NCI-H2227 treated with DMSO at 0.1 percent for 48 hours (cell line): ENCODE measurements around the gene CC2D2B.
A peak's percentile ranks its signal among the peaks of the same experiment; 100 is the strongest.
"Not testable (repeated sequence)": the region's sequence is repeated elsewhere in the genome, so short reads cannot be mapped to it uniquely, and the experiment has no call there.

Experiments
- DNase-seq: peaks from one replicate; lab custom pipeline; 2025; lab: John Stamatoyannopoulos, UW

Gene CC2D2B

GRCh38 chr10:95905897-95906580 lies 1.7 kb upstream of the CC2D2B start:
- DNase-seq: not testable (repeated sequence)

DNA sequence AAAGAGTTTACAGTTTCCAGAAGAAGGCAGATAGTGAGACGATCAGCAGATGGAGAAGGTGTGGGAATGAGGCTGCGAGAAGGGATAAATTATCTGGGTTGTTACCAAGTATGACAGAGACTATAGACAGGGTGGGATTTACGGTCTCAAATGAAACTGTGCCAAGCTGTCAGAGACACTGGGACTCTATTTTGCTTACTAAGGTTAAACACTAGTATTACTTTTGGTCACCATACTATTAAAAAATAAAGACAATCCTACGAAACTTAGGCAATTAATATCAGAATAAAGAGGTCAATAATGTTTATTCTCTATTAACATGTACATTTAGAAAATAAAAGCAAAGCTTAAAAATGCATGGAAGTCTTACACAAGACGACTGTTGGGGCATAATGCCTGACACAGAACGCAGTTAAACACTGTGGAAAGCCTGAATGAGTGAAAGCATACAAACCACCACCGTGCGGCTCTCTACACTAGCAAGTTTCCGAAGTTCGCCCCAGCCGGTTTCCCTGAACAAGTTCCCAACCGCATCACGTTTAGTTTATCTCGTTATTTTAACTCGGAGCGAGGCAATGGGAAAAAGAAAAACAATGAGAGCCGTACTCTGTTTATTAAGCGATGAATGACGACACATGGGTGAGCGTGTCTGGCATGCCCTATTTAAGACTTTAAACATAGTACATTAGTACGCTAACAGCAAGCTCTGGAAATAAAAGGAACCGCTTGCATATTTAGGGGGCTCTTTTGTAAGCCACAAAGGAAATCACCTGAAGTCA lies 909 bp upstream of the CC2D2B start:
- peak; percentile 26 for DNase-seq

DNA sequence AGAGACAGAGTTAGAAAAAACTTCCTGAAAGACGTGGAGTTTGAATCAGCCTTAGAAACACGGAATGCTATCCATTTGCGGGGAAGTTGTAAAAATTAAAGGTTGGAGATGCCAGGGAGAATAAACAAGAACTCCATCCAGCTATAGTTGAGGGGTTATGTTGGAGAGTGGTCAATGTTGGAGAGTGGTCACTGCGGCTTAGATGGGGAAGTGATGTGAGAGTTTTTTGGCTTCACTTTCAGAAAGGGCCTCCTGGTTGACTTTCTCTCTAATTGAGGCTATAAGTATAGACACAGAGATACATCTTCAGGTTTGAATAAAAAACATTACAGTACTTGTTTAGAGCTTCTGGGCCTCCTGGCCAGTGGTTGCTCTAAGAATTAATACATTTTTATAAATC lies 675 bp downstream of the CC2D2B start:
- no peak for DNase-seq

GRCh38 chr10:95909561-95909960 lies 1.8 kb downstream of the CC2D2B start:
- no peak for DNase-seq

DNA sequence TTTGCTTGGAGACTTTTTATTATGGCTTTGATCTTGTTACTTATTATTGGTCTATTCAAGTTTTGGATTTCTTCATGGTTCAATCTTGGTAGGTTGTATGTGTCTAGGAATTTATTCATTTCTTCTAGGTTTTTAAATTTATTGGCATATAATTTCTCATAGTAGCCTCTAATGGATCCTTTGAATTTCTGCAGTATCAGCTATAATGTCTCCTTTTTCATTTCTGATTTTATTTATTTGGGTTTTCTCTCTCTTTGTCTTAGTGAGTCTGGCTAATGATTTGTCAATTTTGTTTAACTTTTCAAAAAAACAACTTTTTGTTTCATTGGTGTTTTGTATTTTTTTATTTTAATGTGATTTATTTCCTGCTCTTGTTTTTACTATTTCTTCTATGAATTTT lies 8.3 kb downstream of the CC2D2B start:
- DNase-seq: not testable (repeated sequence)

- DNase-seq: no peak
Measured at GRCh38 chr10:95920798-95921426, 13.1 kb downstream of the CC2D2B start.

DNA sequence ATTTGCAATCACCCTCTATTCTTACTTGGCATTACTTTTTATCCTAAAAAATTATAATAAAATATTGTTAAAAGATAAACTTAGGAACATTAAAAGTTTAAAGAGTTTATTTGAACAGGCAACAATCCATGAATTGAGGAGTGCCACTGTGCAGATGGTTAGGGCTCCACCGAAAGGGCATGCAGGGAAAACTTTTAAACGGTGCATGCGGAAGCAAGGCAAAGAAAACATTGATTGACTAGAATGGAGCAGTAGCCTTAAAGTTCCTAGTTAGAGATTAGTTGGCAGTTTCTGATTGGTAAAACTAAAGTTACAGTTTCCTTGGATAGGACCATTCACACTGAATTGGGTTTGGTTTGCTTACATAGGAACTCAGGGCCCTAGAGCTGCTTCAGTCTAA lies 17.3 kb downstream of the CC2D2B start:
- DNase-seq: no peak

GRCh38 chr10:95935429-95935828 lies 27.7 kb downstream of the CC2D2B start:
- no peak for DNase-seq

- DNase-seq: no peak
Measured at GRCh38 chr10:95941115-95941514, 33.3 kb downstream of the CC2D2B start.

DNA sequence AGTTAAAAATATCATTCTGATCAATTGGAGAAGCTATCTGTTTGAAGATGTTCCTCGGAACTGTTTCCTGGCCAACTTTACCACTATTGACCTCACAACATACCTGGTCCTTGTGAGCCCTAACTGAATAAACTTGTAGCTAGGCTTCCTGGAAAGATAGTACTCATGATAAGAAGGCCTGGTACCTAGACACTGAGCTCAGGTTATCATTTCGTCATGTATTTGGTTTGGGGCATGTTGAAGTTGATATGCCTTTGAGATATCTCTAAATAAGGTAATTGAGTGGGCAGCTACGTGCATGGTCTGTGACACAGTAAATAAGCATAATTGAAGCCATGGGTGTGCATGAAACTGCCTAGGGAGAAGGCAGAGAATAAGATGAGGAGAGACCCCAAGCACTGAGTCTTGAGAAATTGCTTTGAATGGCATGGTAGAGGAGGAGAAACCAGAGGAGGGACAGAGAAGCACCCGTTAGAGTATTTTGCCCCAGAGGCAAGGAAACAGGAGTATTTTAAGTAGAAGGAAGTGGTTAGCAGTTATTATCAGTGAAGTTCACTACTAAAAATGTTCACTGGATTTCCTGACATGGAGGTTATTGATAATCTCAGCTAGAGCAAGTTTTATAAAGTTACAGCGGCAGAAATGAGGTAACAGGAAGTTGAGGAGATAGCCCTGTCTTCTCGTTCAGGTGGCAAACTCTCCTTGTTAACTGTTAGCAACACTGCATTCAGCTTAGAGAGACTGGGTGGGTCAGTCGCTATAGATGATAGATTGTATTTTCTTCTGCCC lies 55.6 kb downstream of the CC2D2B start:
- no peak for DNase-seq

DNA sequence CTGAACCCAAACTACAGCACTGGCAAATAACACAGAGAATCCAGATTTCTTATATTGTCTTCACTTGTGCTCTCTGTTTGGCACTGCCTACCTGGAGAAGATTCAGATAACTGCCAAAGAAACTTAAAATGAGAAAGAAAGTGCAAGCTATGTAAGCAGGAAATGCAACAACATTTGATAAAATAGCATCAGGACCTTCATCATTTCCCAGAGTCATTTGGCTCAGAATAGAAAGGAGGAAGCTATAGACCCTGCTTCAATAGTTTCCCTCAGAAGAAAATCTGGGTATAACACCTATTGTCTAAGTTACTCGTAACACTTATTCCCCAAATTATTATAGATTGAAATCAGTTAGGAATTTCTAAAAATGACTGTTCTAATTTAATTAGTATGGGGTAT lies 56.2 kb downstream of the CC2D2B start:
- no peak for DNase-seq

DNA sequence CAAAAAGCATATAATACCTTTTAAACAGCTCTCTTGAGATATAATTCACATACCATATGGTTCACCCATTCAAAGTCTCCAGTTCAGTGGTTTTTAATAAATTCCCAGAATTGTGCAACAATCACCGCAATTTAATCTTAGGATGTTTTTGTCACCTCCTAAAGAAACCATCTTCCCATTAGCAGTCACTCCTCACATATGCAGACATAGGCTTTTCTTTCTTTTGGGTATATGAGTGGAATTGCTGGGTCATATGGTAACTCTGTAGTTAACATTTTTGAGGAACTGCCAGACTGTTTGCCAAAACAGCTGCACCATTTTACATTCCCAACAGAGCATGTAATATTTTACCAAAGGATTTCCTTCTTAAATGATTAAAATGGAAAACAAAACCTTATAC lies 57.0 kb downstream of the CC2D2B start:
- DNase-seq: no peak

DNA sequence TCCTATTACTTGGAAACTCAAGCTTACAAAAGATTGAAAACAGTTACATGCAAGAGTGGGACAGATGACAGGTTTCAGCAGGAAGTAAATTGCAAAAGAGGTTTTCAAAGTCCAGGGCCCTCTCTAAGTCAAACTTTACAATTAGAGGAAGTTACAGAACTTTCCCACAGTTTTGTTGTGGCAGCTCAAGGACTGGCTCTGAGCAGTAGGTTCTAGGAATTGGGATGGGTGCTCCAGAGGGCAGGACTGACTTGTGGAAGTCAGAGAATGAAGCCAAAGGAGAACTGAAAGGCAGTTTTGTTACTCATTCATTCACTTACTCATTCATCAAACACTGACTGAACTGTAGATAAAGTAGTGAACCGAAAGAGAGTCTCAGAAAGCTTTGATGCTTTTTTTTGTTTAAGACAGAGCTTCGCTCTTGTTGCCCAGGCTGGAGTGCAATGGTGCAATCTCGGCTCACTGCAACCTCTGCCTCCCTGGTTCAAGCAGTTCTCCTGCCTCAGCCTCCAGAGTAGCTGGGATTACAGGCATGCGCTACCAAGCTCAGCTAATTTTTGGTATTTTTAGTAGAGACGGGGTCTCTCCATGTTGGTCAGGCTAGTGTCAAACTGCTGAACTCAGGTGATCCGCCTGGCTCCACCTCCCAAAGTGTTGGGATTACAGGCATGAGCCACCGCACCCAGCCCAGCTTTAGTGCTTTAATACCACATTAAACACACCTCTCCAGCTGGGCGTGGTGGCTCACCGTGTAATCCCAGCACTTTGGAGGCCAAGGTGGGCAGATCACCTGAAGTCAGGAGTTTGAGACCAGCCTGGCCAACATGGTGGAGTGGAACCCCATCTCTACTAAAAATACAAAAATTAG lies 68.8 kb downstream of the CC2D2B start:
- DNase-seq: no peak

DNA sequence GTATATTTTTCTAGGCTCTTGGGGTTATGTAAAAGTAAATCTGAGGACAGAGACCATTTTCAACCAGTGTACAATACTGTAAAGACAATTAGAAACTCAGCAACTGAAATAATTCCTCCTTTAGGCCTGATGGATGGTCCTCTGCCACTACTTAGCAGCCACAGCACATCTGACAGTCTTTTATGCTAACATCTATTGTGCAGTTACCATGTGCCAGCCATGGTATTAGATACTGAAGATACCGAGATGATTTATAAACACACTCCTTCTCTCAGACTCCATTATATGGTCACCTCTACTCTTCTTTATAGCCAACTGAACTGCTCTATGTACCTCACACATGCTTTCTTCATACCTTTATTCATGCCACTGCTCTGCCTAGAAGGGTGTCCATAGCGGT lies 74.4 kb downstream of the CC2D2B start:
- no peak for DNase-seq

- DNase-seq: no peak
Measured at GRCh38 chr10:95987685-95988426, 80.1 kb downstream of the CC2D2B start.

DNA sequence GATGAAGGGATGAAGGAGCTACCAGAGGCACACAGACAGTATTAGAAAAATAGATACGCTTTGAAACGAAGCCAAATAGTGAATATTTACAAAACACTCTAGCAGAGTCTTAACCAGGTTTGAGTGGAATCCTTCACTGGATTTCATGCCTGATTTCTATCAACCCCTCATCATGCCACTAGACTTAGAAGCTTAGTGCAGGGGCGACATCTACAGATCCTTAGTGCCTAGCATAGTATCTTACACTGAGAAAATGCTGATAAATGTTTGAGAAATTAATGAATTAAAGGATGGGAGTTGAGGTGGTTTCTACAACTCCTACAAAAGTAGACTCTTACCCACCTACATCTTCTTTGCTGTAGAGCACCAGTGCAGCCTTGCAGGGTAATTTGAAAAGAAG lies 80.9 kb downstream of the CC2D2B start:
- DNase-seq: no peak

GRCh38 chr10:95994376-95994775 lies 86.6 kb downstream of the CC2D2B start:
- DNase-seq: not testable (repeated sequence)

- DNase-seq: no peak
Measured at GRCh38 chr10:95998255-95998784, 90.5 kb downstream of the CC2D2B start.

- DNase-seq: no peak
Measured at GRCh38 chr10:96013956-96014355, 106.2 kb downstream of the CC2D2B start.

GRCh38 chr10:96014473-96015102 lies 106.8 kb downstream of the CC2D2B start:
- DNase-seq: no peak
